ENCODE results near the gene CXCL17. TPM values are rescaled to one million over a fixed set of nuclear protein-coding genes. Genes with fewer than 3 reads are reported as not detected.
A peak's percentile ranks its signal among the peaks of the same experiment; 100 is the strongest.

CXCL17 gene
- total and polyA plus RNA-seq, 8 donors = 4.3 to 42.1 (median 9.6) TPM

GRCh38 chr19:42420055-42420544 is 22.6 kb downstream of the CXCL17 start:
- intact Hi-C loops (cut with DNase I) = no loop called here
- Histone ChIP-seq H3K36me3 (no peaks in the 10 kb centered on the region), H3K9me3 (no peaks in the 10 kb centered on the region), H3K27ac (no peak overlapping the region), H3K4me1 (peaks cover 0 to 8% (median 0%) of the 10 kb centered on the region in 3 donors), H3K4me3 (no peak overlapping the region), H3K27me3 (no peaks in the 10 kb centered on the region)
- peak in 4 of 6 donors; percentile 42 to 81 (median 58) for DNase-seq
- peak; percentile 16 to 45 (median 30) for TF ChIP-seq CTCF (IDR thresholded peaks at IDR 0.05)
- WGBS, 2 donors = 34 to 36% methylated on average over 10 of the region's 10 CpGs
- FAIRE-seq = no peak
- peak in 3 of 4 donors; percentile 27 to 52 (median 40) for ATAC-seq

- H3K4me1 ChIP-seq = peaks cover 0 to 7% (median 0%) of the 10 kb centered on the region in 3 donors
- ATAC-seq (no peak), DNase-seq (no peak), FAIRE-seq (no peak)
- H3K27me3 ChIP-seq = no peaks in the 10 kb centered on the region
- H3K9me3 ChIP-seq = no peaks in the 10 kb centered on the region
- TF ChIP-seq CTCF (IDR thresholded peaks at IDR 0.05) = no peak
- H3K36me3 ChIP-seq = no peaks in the 10 kb centered on the region
- no peak overlapping the region for H3K27ac ChIP-seq
- intact Hi-C loops (cut with DNase I) = no loop called here
- WGBS, 2 donors = 51% methylated on average over 6 of the region's 6 CpGs
- H3K4me3 ChIP-seq = no peak overlapping the region
Observed at GRCh38 chr19:42419309-42419708, 23.4 kb downstream of the CXCL17 start.

GRCh38 chr19:42412661-42413076 is 30.1 kb downstream of the CXCL17 start:
- peak in 1 of 4 donors; percentile 15 for ATAC-seq
- WGBS, 2 donors = 66 to 82% methylated on average over 4 of the region's 4 CpGs
- no peaks in the 10 kb centered on the region for H3K27me3 ChIP-seq
- no peaks in the 10 kb centered on the region for H3K36me3 ChIP-seq
- TF ChIP-seq CTCF (IDR thresholded peaks at IDR 0.05) = no peak
- DNase-seq = no peak
- no peak overlapping the region for H3K27ac ChIP-seq
- intact Hi-C loops (cut with DNase I) = no loop called here
- H3K4me1 ChIP-seq = no peaks in the 10 kb centered on the region
- H3K4me3 ChIP-seq = no peak overlapping the region
- H3K9me3 ChIP-seq = no peaks in the 10 kb centered on the region
- no peak for FAIRE-seq

- no peak overlapping the region for H3K27ac ChIP-seq
- H3K4me1 ChIP-seq = no peaks in the 10 kb centered on the region
- H3K9me3 ChIP-seq = no peaks in the 10 kb centered on the region
- no peaks in the 10 kb centered on the region for H3K36me3 ChIP-seq
- FAIRE-seq (no peak), ATAC-seq (peak in 1 of 4 donors; percentile 22), DNase-seq (no peak)
- H3K27me3 ChIP-seq = no peaks in the 10 kb centered on the region
- H3K4me3 ChIP-seq = no peak overlapping the region
- no peak for TF ChIP-seq CTCF (IDR thresholded peaks at IDR 0.05)
- 79 to 82% methylated on average over 7 of the region's 7 CpGs for whole genome bisulfite sequencing, 2 donors
- intact Hi-C loops (cut with DNase I) = no loop called here
Observed at GRCh38 chr19:42412227-42412626, 30.5 kb downstream of the CXCL17 start.

GRCh38 chr19:42411581-42412178 is 31.1 kb downstream of the CXCL17 start:
- intact Hi-C loops (cut with DNase I) = no loop called here
- H3K9me3 ChIP-seq = no peaks in the 10 kb centered on the region
- 79% methylated on average over 8 of the region's 8 CpGs for WGBS, 2 donors
- TF ChIP-seq CTCF (IDR thresholded peaks at IDR 0.05) = no peak
- no peak overlapping the region for H3K27ac ChIP-seq
- DNase-seq = no peak
- H3K36me3 ChIP-seq = no peaks in the 10 kb centered on the region
- FAIRE-seq = no peak
- H3K4me1 ChIP-seq = no peaks in the 10 kb centered on the region
- H3K27me3 ChIP-seq = no peaks in the 10 kb centered on the region
- ATAC-seq = no peak
- H3K4me3 ChIP-seq = no peak overlapping the region

Data from pancreas (tissue), 10 donors.